ENCODE data around the gene DYNLT5. TPM values are rescaled to one million over a fixed set of nuclear protein-coding genes. Genes with fewer than 3 reads are reported as not detected.

Gene DYNLT5
- total RNA-seq, 2 experiments from 2014 or later, result not detected

DNA sequence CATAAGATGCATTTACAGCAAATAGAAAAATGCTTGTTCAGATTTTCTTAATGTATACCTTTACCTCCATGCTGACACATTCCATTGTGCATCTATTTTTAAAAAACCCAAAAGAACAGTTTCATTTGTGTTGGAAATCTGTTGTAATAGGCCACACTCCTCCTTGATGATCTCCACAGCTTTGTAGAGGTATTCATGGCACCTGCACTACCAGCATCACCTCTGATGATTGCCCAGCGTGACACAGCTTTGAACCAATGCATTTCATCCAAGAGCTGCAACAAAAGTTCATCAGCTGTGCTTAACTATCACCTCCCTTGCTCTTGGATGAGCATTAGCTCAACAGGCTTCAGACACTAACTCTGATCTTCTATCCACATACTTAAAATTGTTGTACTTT is 8.2 kb downstream of the DYNLT5 start:
- peaks cover 8% of the 10 kb centered on the region for H3K27me3 Mint-ChIP-seq
- no peaks in the 10 kb centered on the region for H3K4me1 Mint-ChIP-seq
- POLR2A ChIA-PET, result no interaction called here
- H3K27ac Mint-ChIP-seq, result no peak overlapping the region
- no peak overlapping the region for H3K4me3 Mint-ChIP-seq
- no peak for DNase-seq
- CTCF ChIA-PET, result interaction anchor here (1.5 kb wide), 1 partner anchor 10 kb away, joined by 3 read pairs; no protein-coding TSS in a partner anchor
- no peaks in the 10 kb centered on the region for H3K9me3 Mint-ChIP-seq
- H3K36me3 Mint-ChIP-seq (ENCODE audit: low read depth), result no peaks in the 10 kb centered on the region

DNA sequence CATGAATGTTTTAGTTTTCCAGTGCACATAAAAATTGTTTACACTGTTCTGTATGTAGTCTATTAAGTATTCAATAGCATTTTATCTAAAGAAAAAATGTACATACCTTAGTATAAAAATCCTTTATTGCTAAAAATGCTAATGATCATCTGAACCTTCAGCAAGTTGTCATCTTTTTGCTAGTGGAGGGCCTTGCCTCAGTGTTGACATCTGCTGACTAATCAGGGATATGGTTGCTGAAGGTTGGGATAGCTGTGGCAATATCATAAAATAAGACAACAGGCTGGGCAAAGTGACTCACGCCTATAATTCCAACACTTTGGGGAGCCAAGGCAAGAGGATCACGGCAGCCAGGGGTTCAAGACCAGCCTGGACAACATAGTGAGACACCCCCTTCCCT is 9.0 kb downstream of the DYNLT5 start:
- POLR2A ChIA-PET, result no interaction called here
- Mint-ChIP-seq H3K9me3 (no peaks in the 10 kb centered on the region), H3K36me3 (ENCODE audit: low read depth) (no peaks in the 10 kb centered on the region), H3K27me3 (peaks cover 8% of the 10 kb centered on the region), H3K4me1 (no peaks in the 10 kb centered on the region), H3K4me3 (no peak overlapping the region), H3K27ac (no peak overlapping the region)
- CTCF ChIA-PET, result no interaction called here
- DNase-seq, result no peak

GRCh38 chr1:66764994-66765578 is 12.8 kb downstream of the DYNLT5 start:
- peak; percentile 69 for DNase-seq
- Mint-ChIP-seq H3K9me3 (no peaks in the 10 kb centered on the region), H3K4me1 (peaks cover 16% of the 10 kb centered on the region), H3K27ac (no peak overlapping the region), H3K4me3 (no peak overlapping the region), H3K27me3 (no peaks in the 10 kb centered on the region), H3K36me3 (ENCODE audit: low read depth) (no peaks in the 10 kb centered on the region)
- CTCF ChIA-PET, result interaction anchor here (1.0 to 1.7 kb wide), 3 partner anchors 10 to 384 kb away, joined by 3 to 4 read pairs (median 3); no protein-coding TSS in a partner anchor
- POLR2A ChIA-PET, result interaction anchor here (0.7 kb wide), 1 partner anchor 25 kb away, joined by 3 read pairs; no protein-coding TSS in a partner anchor

GRCh38 chr1:66767626-66768025 is 15.4 kb downstream of the DYNLT5 start:
- Mint-ChIP-seq H3K27ac (no peak overlapping the region), H3K4me3 (no peak overlapping the region), H3K9me3 (peaks cover 3% of the 10 kb centered on the region), H3K27me3 (no peaks in the 10 kb centered on the region), H3K4me1 (peaks cover 26% of the 10 kb centered on the region), H3K36me3 (ENCODE audit: low read depth) (no peaks in the 10 kb centered on the region)
- POLR2A ChIA-PET, result no interaction called here
- DNase-seq, result no peak
- CTCF ChIA-PET, result no interaction called here

DNA sequence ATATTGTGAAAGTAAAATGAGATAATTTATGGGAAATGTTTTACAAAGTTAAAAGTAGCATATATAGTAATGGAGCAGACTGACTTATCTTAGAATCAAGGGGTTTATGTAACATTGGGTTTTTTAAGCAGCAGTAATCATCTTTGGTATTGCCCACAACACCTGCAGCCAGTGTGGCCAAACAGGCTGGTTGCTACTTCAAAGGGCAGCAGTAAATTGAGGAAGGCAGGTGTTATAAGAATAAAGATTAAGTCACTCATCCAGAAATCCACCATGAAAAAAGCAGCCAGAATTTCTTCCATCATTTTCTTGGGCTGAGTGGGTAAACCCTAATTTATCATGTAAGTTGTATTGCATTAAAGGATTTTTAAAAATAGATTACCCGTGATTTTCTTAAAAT is 16.7 kb downstream of the DYNLT5 start:
- H3K36me3 Mint-ChIP-seq (ENCODE audit: low read depth), result no peaks in the 10 kb centered on the region
- ChIA-PET POLR2A (no interaction called here), CTCF (no interaction called here)
- DNase-seq, result no peak
- H3K27me3 Mint-ChIP-seq, result no peaks in the 10 kb centered on the region
- H3K9me3 Mint-ChIP-seq, result peaks cover 3% of the 10 kb centered on the region
- H3K4me3 Mint-ChIP-seq, result peak overlapping the region; percentile 58
- H3K27ac Mint-ChIP-seq, result peak overlapping the region; percentile 65
- peaks cover 26% of the 10 kb centered on the region for H3K4me1 Mint-ChIP-seq

- peak; percentile 26 for DNase-seq
- Mint-ChIP-seq H3K27ac (peak overlapping the region; percentile 83), H3K27me3 (no peaks in the 10 kb centered on the region), H3K9me3 (peaks cover 3% of the 10 kb centered on the region), H3K4me3 (peak overlapping the region; percentile 58), H3K4me1 (peaks cover 26% of the 10 kb centered on the region), H3K36me3 (ENCODE audit: low read depth) (no peaks in the 10 kb centered on the region)
- POLR2A ChIA-PET, result interaction anchor here (0.6 kb wide), 1 partner anchor 155 kb away, joined by 5 read pairs; the partner anchor contains the start of genes DNAI4 and MIER1
- CTCF ChIA-PET, result interaction anchor here (0.6 kb wide), 1 partner anchor 794 kb away, joined by 4 read pairs; no protein-coding TSS in a partner anchor
Measured at GRCh38 chr1:66769512-66770229, 17.4 kb downstream of the DYNLT5 start.

DNA sequence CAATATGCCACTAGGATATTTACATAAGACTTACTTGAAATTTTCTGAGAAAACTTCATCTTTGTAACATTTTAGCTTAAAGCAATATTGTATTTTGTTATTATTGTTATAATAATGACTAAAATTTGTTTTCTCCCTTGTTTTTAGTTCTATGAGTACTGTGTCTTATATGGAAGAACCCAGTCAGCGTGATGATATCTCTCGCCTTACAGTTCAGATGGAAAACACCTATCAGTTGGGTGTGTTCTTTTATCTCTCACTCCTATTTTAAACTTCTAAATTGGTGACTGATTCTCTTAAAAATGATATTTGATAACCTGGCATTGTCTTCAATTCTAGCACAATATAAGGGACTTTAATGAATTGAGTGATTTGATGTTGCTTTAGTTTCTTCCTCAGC is 18.0 kb downstream of the DYNLT5 start:
- H3K27me3 Mint-ChIP-seq, result no peaks in the 10 kb centered on the region
- POLR2A ChIA-PET, result interaction anchor here (0.6 kb wide), 1 partner anchor 155 kb away, joined by 5 read pairs; the partner anchor contains the start of genes DNAI4 and MIER1
- peak overlapping the region; percentile 58 for H3K4me3 Mint-ChIP-seq
- no peaks in the 10 kb centered on the region for H3K36me3 Mint-ChIP-seq (ENCODE audit: low read depth)
- CTCF ChIA-PET, result interaction anchor here (0.6 kb wide), 1 partner anchor 793 kb away, joined by 4 read pairs; no protein-coding TSS in a partner anchor
- H3K4me1 Mint-ChIP-seq, result peaks cover 26% of the 10 kb centered on the region
- DNase-seq, result no peak
- peak overlapping the region; percentile 83 for H3K27ac Mint-ChIP-seq
- peaks cover 3% of the 10 kb centered on the region for H3K9me3 Mint-ChIP-seq

- Mint-ChIP-seq H3K9me3 (peaks cover 3% of the 10 kb centered on the region), H3K27ac (peak overlapping the region; percentile 16), H3K4me3 (no peak overlapping the region), H3K36me3 (ENCODE audit: low read depth) (no peaks in the 10 kb centered on the region), H3K27me3 (peaks cover 4% of the 10 kb centered on the region), H3K4me1 (peaks cover 26% of the 10 kb centered on the region)
- no peak for DNase-seq
- ChIA-PET POLR2A (no interaction called here), CTCF (no interaction called here)
Measured at GRCh38 chr1:66770694-66771093, 18.4 kb downstream of the DYNLT5 start.

DNA sequence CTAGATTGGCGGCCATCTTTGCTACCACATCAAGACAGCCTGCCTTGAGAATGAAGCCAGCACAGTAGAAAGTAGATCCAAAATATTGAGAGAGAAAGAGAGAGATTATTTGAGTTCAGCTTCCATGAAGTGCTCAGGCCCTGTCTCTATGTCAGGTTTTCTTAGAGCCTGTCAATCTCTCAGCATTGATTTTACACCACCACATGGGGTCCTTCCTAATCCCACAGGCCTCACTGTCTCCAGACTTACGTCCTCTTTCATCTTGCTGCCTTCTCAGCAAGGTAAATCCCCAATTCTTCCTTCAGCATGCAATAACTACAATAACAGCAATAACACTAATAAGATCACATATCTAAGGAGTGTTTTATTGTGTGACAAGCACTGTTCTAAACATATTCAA is 21.0 kb downstream of the DYNLT5 start:
- Mint-ChIP-seq H3K9me3 (peaks cover 3% of the 10 kb centered on the region), H3K27ac (no peak overlapping the region), H3K4me1 (peaks cover 26% of the 10 kb centered on the region), H3K27me3 (peaks cover 4% of the 10 kb centered on the region), H3K36me3 (ENCODE audit: low read depth) (no peaks in the 10 kb centered on the region), H3K4me3 (no peak overlapping the region)
- no peak for DNase-seq
- ChIA-PET CTCF (no interaction called here), POLR2A (no interaction called here)

- H3K27me3 Mint-ChIP-seq, result peaks cover 4% of the 10 kb centered on the region
- CTCF ChIA-PET, result no interaction called here
- DNase-seq, result no peak
- H3K4me3 Mint-ChIP-seq, result no peak overlapping the region
- H3K36me3 Mint-ChIP-seq (ENCODE audit: low read depth), result no peaks in the 10 kb centered on the region
- no peak overlapping the region for H3K27ac Mint-ChIP-seq
- peaks cover 3% of the 10 kb centered on the region for H3K9me3 Mint-ChIP-seq
- POLR2A ChIA-PET, result interaction anchor here (0.6 kb wide), 1 partner anchor 27 kb away, joined by 5 read pairs; the partner anchor contains the start of gene INSL5
- H3K4me1 Mint-ChIP-seq, result peaks cover 17% of the 10 kb centered on the region
Measured at GRCh38 chr1:66774438-66774837, 22.2 kb downstream of the DYNLT5 start.

- ChIA-PET CTCF (interaction anchor here (1.3 kb wide), 1 partner anchor 11 kb away, joined by 3 read pairs; no protein-coding TSS in a partner anchor), POLR2A (no interaction called here)
- H3K36me3 Mint-ChIP-seq (ENCODE audit: low read depth), result no peaks in the 10 kb centered on the region
- H3K27ac Mint-ChIP-seq, result no peak overlapping the region
- H3K9me3 Mint-ChIP-seq, result peaks cover 6% of the 10 kb centered on the region
- H3K27me3 Mint-ChIP-seq, result peaks cover 4% of the 10 kb centered on the region
- no peak for DNase-seq
- H3K4me3 Mint-ChIP-seq, result no peak overlapping the region
- H3K4me1 Mint-ChIP-seq, result peaks cover 6% of the 10 kb centered on the region
Measured at GRCh38 chr1:66775646-66776045, 23.4 kb downstream of the DYNLT5 start.

DNA sequence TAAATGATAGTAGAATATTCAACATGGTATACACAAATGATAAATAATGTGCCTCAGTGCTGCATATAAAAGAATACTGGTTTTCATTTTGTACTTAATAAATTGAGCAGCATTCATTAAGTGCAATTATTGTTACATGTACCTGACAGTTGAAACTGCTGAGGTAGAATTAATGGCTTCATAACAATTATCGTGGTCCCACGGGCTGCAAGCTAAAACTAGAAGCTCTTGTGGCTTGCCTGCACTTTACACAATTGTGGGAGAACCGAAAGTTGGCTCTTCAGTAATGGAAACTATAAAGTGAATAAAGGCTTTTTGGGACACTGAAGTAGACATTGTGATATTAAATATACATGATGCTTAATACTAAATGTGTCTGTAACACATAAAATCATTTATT is 25.6 kb downstream of the DYNLT5 start:
- Mint-ChIP-seq H3K27ac (no peak overlapping the region), H3K4me3 (no peak overlapping the region), H3K9me3 (peaks cover 3% of the 10 kb centered on the region), H3K36me3 (ENCODE audit: low read depth) (no peaks in the 10 kb centered on the region), H3K27me3 (peaks cover 4% of the 10 kb centered on the region), H3K4me1 (no peaks in the 10 kb centered on the region)
- POLR2A ChIA-PET, result no interaction called here
- no peak for DNase-seq
- CTCF ChIA-PET, result no interaction called here

GRCh38 chr1:66778266-66778665 is 26.0 kb downstream of the DYNLT5 start:
- Mint-ChIP-seq H3K27ac (no peak overlapping the region), H3K9me3 (peaks cover 3% of the 10 kb centered on the region), H3K36me3 (ENCODE audit: low read depth) (no peaks in the 10 kb centered on the region), H3K27me3 (peaks cover 4% of the 10 kb centered on the region), H3K4me3 (no peak overlapping the region), H3K4me1 (no peaks in the 10 kb centered on the region)
- ChIA-PET POLR2A (no interaction called here), CTCF (no interaction called here)
- DNase-seq, result no peak

All from activated CD4-positive, alpha-beta T cell treated with anti-CD3 and anti-CD28 coated beads, Interleukin-2, amount 10 ng/mL, durations not matched to agents 7 days and 5 days (primary cell).